Stimulated activated CD4-positive, alpha-beta T cell treated with anti-CD3 and anti-CD28 coated beads, Interleukin-2, amount 100 ng/mL, for 48 hours (primary cell): ENCODE measurements around the gene TAF15.
A peak's percentile ranks its signal among the peaks of the same experiment; 100 is the strongest.

Experiments used
- DNase-seq, 2 donors: peaks; one replicate each; pipeline ENCODE4 v3.0.0-alpha.2; 2020

The TAF15 gene

DNA sequence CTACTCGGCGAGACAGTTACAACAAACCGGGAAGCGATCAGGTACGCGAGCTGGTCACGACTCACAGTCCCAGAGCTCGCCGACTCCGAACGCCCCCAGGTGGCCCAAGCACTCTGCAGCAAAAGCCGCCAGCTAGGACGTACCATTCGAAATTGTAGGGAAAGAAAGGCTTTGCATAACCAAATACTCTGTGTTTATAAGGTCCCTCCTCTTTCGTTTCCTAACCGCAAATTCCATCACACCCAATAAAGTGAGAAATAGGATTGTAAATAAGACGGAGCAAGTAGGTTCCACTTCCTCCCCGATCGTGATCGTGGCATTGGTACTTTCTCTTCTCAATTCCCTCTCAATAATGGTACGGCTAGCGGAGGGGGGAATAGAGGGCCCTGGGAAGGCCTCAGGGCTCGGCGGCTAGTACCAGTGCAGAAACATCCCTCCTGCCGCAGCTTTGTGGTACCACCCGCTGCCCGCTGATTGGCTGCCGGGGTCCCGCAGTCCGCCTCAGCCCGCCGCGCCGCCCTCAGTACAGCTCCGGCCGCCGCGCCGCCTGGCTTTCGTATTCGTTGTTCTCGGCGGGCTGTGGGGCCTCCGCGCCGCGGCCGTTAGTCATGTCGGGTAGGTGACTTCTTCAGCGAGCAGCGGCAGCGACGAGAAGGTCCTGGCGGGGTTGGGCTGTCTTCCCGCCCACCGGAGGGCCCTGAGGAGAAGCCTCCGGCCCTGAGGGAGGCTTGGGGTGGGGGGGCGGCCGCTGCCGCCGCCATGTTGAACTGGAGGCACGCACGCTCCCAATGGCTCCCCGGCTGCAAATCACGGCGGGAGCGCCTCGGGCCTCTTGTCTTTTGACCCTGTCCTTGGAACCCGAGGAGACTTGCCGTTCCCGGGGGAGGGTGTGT, at the start of gene TAF15:
Gene TAF15, plus strand, starts transcription at position 523 of the 893 bp plus-strand sequence. Its CDS starts 86 bp downstream, at position 609.
- peak; percentile 89 to 91 for DNase-seq

DNA sequence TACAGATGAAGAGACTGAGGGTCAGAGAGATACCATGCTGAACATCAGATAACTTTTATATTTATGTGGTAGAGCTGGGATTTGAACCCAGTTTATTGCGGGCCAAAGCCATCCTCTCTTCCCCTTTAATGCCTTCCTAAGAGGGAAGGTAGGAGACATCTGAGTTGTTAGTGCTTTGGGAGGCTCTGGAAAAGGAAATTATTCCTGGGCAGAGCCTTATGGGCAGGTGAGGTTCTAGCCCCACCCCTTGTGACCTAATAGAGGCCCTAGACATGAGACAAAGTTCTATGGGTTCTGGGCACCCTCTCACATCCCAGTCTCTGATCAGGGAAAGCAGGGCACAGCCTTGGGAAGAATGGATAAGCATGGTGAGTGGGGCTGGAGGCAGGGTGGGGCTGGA, 48.7 kb upstream of the TAF15 start, which contains the start of gene C17orf50:
Gene C17orf50, plus strand, starts transcription at position 301 of the 400 bp plus-strand sequence. Its CDS starts 55 bp downstream, at position 356.
- no peak for DNase-seq

DNA sequence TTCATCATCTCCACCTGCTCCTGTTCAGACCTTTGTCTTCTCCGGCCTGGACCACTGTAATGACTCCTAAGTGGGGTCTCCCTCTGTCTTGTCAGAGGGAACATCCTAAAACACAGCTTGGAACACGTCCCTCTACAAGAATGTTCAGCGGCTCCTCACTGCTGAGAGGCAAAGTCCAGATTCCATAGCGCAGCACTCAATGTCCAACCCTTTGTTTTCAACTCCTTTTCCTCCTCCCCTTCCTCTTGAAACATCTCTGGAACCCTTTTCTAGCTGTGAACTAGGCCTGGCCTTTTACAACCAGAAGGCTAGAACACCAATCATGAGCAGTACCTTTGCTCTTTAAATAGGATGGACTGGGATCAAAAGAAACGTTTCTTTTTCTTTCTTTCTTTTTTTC, 47.7 kb upstream of the TAF15 start:
- no peak for DNase-seq

DNA sequence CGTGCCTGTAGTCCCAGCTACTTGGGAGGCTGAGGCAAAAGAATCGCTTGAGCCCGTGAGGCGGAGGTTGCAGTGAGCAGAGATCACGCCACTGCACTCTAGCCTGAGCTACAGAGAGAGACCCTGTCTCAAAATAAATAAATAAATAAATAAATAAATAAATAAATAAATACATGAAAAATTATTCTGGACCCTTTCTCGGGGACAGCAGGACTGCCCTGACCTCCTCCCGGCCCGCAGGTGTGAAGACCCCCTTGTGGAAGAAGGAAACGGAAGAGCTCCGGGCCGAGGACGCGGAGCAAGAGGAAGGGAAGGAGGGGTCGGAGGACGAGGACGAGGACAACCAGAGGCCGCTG, 45.5 kb upstream of the TAF15 start:
- no peak for DNase-seq

DNA sequence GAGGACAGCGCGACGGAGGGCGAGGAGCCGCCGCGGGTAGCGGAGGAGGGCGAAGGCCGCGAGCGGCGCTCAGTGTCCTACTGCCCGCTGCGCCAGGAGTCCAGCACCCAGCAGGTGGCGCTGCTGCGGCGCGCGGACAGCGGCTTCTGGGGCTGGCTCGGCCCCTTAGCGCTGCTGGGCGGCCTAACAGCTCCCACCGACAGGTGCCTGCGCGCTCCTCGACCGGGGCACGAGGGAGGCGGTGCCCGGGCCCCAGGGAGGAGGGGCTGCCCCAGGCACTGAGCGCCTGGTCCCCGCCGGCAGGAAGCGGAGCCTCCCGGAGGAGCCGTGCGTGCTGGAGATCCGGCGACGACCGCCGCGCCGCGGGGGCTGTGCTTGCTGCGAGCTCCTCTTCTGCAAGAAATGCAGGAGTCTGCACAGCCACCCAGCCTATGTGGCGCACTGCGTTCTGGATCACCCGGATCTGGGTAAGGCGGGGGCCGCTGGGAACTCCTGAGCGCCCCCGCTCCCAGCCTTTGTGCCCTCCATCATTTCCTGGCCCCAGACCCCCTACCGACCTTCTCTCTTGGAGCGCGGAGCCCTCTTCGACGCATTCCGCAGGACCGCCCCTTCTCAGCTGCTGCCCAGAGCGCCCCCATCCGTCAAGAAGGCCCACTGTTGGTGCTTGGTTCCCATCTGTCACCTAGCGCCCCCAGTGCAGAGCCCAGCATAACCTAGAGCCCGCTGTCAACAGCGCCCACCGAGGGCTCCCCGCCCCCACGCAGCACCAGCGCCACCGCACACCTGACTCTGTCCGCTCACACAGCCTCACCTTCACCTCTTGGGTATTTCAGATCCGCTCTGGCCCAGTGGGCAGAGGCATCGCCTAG, 44.9 kb upstream of the TAF15 start:
- DNase-seq: peak; percentile 87 to 90

DNA sequence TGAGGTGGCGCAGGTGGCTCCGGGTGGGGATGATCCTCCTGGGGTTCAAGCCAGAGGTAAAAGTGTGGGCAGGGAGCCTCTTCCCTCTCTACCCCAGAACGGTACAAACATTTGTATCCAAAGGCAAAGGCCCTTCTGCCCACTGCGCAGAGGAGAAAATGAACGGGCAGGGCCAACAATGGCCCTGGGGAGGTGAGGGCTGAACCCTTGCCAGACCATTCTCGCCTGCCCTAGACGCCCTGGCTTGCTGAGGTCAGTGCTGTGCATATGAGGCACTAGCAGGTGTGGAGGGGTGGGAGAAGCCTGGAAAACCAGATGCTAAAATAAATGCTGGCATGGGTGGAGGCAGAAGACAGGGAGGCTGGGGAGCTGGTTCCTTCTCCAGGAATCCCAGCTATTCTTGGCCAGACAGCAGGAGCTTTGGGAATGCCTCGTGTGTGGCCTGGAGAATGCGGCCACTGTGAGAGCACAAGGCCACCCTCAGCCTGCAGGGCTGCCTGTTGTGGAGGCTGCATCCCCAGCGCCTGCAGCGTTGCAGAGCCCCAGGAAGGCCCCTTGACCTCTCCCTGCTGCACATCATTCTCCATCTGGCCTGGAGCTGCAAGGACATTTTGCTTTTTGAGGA, 44.1 kb upstream of the TAF15 start:
- no peak for DNase-seq

DNA sequence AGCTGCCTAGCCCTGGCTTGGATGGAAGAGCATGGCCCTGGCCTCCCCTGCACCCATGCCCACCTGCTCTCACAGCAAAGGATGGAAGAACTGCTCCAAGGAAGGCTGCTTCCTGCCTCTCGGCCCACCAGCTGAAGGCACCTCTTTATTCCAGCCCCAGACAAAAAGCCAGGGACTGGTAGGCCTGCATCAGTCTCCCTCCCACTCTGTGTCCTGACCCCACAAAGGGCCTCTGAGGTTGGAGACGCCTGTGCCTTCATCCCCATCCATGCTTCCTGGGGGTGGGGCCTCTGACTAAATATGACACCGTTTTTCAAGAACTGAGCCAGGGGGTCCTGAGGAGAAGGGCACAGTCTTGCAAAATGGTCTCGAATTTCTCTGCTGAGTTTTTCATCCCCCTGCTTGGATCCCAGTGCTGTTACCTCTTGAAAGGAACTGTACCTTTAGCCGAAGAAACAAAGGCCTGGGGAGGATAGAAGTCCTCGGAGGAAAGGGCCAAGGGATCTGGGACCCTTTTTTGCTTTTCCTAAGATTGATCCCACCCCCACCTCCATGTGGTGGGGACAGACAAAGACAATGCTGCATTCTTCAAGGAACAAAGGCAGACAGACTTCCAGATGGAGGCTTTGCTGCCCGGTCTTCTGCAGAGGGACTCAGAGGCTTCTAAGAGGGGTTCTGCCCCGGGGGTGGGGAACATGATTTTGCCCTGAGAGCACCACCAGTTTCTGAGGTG, 43.4 kb upstream of the TAF15 start:
- no peak for DNase-seq

DNA sequence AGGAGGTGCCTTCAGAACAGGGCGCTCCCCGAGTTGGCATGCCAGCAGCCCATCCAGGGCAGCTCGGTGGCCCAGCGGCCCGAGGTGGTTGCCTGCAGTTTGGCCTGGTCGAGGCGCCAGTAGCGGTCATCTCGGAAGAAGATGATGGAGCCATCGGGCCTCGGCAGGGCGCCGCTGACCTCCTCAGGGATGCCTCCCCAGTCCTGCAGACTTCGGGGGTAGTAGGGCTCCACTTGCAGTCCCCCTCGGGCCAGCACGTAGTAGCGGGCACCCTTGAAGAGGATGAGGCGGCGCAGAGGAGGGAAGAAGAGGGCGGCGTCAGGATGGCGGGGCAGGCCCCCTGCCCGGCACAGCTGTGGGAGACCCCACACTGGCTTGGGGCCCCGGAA, 42.8 kb upstream of the TAF15 start:
- DNase-seq: no peak

DNA sequence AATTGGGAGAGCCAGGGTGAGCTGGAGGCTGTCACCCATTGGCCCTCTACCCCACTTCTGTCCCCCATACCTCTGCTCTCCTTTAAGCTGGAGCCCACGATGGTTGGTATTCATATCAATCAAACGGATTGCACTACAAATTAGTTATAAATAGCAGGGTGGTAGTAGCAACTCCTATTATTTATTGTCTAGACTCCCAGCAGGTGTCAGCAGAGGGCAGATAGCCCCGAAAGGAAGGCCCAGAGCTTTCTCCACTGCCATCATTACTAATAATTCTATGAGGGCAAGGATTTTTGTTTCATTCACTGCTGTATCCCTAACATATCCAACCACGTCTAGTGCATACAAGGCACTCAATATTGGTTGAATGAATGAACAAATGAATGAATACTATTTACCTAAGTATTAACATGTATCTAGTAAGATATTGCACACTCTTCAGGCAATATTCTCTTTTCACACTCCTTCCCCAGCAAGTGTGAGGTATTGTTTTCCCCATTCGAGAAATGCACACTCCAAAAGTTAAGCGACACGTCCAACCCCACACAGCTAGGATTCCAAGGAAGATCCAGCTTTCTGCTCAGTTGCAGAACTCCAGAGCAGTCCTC, 42.3 kb upstream of the TAF15 start:
- no peak for DNase-seq

DNA sequence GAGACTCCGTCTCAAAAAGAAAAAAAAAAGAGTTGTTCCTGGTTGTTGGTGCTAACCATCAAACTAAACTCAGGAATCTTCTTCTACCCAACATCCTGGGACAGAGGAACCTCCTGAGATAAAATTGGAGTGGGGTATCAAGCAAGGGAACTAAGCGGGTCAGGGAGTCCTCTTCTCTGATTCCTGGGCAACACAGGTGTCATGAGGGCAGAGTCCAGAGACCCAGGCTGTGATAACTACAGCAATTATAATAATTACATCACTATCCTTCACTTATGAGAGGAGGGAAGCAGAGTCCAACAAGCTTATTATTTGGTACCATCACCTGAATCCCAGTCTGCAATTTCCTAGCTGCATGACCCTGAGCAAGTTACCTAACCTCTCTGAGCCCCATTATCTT, 40.5 kb upstream of the TAF15 start:
- no peak for DNase-seq

DNA sequence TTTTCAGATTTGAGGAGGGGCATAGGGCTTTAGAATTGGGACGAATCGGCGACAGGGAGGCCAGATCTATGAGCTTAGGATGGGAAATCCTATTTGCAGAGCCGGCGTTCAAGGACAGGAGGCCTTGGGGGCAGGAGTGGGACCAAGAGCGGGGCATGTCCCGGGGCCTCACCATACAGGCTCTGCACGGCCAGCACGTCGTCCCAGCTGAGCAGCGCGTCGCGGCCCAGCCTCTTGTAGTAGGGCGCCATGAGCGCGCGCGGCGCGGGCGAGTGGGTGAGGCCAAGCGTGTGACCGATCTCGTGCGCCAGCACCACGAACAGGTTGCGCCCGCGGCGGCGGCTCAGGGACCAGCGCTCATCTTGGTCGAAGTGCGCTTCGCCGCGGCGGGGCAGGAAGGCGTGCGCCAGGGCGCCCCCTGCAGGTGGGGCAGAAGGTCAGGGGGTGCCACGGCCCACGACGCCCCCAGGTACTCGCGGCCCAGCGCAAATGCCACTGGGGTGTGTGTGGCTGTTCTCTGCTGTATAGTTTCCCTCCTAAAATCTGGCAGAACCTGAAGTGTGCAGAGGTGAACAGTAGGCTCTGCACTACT, 39.3 kb upstream of the TAF15 start:
- no peak for DNase-seq

DNA sequence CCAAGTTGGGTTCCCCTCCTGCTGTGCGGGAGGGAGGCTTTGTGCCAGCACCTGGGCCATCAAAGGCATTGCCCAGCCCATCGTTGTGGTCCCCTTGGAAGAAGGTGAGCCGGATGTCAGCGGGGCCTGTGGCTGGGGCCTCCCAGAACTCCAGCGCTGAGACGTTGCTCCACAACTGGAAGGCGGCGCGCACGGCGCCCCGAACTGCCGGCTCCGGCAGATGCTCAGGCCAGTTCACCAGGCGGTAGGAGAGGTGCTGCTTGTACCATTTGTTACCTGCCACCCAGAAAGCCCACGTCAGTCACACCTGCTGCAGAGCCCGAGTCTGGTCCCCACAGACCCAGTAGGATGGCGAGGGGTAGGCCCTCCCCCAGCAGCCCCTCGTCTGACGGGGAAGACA, 36.2 kb upstream of the TAF15 start:
- no peak for DNase-seq

DNA sequence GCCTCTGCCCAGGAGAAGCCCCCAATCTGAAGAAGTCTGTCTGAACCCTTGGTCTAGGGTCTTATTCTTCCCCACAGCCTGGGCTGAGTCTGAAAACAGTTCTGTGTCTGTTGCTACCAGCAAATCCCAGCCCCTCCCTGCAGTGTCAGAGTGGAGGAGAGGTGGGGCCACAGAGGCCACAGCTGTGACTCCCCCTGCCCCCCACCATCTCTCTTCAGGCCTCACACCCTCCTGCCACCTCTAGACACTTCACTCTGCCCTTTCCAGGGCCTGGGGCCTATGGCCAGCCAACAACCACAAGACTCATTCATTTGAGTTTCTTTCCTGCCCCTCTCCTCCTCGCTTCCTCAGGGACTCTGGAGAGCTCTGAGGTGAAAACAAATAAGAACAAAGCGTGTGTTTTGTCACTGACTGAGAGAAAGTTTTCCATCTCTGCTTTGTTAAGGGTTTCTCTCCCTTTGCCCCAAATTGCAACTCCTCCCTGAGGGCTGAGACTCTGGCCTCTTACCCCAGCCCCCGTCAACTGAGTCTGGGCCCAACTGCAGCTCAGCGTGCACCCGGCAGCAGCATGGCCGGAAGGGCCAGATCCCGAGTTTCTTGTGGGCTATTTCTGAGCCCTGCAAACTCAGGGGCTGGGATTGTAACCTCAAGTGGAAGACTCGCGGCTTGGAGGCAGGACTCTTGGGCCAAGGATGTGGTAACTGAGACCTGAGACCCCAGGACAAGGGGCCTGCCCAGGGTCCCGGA, 35.4 kb upstream of the TAF15 start:
- no peak for DNase-seq

DNA sequence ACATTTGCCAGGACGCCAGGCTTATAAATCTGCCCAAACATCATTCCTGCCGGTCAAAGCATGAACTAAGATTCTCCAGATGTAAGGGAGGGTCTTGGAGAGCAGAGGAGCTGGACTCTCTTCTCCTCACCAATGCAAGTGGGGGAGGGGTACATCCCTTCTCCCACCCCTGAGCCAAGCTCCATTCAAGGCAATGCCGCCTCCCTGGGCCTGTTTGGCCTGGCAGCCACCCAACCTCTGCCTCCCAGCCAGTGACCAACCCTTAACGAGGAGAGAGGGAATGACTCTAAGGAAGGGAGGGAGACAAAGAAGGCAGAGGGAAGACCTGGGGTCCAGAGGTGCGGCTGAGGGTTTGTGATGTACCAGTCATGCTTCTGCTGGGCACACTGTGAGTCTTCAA, 34.8 kb upstream of the TAF15 start:
- no peak for DNase-seq

DNA sequence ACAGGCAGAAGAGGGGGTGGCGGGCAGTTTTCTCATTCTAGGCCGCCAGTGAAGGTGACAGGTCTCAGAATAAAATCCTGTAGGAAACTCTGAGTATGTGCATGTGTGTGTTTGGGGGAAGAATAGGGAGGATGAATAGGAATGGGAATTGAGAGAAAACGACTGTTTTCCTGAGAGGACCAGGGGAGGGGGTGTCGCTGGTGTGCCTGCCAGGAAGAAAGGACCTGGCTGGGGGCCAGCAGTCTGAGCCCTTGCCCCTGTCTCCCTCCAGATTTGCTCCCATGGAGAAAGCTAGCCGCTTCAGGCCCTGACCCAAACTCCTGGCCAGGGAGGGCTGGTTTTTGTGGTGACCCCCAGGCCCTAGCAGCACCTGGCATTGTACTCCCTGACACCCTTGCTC, 34.2 kb upstream of the TAF15 start:
- DNase-seq: no peak

DNA sequence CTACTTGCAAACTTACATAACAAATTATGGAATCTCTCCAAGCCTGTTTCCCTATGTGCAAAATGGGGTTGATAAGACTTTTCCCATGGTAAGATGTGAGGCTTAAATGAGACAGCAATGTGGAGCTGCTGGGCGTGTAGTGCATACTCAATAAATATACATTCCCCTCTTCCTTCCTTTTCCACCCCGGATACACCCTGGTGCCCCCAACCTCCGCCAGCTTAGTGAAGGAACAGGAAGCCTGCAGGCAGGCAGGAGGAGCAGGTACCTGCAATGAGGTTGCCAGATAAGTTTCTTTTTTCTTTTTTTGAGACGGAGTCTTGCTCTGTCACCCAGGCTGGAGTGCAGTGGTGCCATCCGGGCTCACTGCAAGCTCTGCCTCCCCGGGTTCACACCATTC, 33.7 kb upstream of the TAF15 start:
- no peak for DNase-seq

DNA sequence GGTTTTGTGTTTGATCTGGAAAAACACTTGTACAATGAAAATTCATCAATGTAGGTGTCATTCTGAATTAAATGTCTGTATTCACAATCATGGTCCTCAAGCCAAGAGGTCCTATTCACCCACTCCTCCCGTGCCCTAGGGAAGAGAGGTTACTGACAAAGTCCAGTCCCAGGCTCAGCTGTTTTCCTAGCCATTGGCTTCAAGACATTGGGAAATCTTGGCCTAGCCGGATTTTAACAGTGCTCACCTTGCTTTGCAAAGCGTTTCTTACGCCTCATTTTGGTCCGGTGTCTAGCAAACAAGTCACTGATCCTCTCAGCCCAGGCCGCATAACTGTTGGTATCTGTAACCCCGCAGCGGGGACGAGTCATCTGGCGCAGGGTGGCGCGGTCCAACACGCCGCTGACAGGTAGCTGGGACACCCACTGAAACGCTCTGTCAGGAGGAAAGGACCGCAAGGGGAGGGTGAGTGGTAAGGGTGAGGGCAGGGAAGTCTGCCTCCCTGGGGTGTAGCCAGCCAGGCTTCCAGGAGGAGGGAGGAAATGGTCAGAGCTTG, 30.6 kb upstream of the TAF15 start:
- no peak for DNase-seq

DNA sequence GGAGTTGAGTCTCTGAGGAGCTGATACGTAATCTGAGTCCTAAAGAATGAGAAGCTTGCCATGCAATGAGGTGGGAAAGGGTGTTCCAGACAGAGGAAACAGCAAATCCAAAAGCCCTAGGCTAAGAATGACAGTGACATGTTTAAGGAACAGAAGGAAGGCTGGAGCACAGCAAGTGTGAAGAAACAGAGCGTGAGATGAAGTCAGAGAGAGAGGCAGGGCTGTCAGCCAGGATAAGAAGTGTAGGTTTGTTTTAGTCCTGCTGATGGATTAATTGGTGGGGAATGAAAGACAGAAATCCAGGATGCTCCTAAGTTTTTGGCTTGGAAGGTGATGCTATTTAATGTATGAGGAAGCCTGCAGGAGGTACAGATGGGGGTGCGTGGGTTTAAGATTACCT, 28.3 kb upstream of the TAF15 start:
- DNase-seq: no peak

DNA sequence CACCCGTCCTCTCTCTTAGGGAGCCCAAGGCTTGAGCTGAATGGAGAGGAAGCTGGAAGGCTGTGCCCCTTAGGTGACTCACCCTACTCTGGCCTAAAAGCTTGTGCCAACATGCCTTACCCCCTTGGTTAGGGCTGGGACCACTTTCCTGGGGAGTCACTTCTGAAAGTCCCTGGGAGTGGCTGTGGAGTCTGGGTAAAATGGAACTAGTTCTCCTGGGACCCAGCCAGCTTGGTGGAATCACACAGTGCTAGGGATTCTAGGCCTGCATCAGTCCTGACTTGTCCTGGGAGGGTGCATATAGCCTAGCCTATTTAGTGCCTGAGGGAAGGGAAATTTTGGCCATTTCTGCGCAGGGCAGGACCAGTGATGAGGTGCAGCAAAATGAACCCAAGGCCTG, 24.4 kb upstream of the TAF15 start:
- no peak for DNase-seq

DNA sequence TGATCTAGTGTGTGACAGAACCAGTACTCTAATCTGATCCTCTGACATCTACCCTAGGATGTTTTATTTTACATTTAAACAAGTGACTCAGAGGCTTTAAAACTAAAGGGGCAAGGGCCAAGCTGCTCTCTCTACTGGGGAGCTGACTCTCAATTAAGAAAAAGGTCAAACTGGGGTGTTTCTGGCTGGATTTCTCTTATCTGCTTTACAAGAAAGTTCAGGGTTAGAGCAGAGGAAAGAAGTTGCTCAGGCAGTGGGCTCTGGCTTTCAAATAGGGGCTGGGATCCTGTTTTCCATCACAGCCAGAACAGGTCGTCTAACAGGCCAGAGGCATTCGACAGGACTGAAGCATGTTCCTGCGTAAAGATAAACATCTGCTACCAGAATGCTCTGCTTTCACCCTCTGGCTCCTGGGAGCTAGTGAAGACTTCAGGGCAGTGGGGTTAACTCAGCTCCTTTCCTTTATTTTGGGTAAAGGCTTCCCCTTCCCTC, 22.3 kb upstream of the TAF15 start:
- no peak for DNase-seq
